ENCODE measurements around the gene HNRNPCL4.
"Not testable (repeated sequence)": the region's sequence is repeated elsewhere in the genome, so short reads cannot be mapped to it uniquely, and the experiment has no call there.

HNRNPCL4 gene

DNA sequence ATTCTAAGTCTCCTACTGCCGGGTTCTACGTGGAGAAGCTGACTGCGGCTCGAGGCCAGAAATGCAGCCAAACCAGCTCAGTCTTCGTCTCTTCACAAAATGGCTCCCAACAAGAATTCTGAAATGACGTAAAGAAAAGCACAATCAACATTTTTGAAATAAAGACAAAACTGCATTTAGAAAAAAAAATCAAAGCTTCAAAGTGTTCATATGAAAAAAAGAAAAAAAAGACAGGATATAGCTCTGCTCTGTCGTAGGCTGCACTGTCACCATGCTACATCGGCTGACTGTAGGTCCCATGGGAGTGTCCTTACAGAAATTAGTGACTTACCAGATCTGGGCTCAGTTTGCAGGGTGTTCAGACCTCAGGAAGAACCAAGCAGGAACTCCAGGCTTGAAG is at the start of gene HNRNPCL4:
Gene HNRNPCL4, minus strand, starts transcription at position 101 of the 400 bp plus-strand sequence. CDS start 164 bp downstream, outside the sequence.
- DNase-seq: not testable (repeated sequence)

GRCh38 chr1:13208712-13209111 is 43.3 kb upstream of the HNRNPCL4 start:
- not testable (repeated sequence) for DNase-seq

- DNase-seq: not testable (repeated sequence)
These were observed 35.9 kb upstream of the HNRNPCL4 start, which contains the start of gene PRAMEF13 for GRCh38 chr1:13201309-13201708. Gene PRAMEF13, minus strand, starts transcription at chr1:13201409. Its CDS starts 1,820 bp downstream, at chr1:13199589.

- DNase-seq: not testable (repeated sequence)
These were observed 6.1 kb upstream of the HNRNPCL4 start, which contains the start of gene PRAMEF9 for GRCh38 chr1:13171548-13171947. Gene PRAMEF9, plus strand, starts transcription at chr1:13171848. Its CDS starts 3,433 bp downstream, at chr1:13175281.

- not testable (repeated sequence) for DNase-seq
These were observed 9.5 kb downstream of the HNRNPCL4 start, which contains the start of gene PRAMEF26 for GRCh38 chr1:13155909-13156308. Gene PRAMEF26, minus strand, starts transcription at chr1:13156009. Its CDS starts 2,914 bp downstream, at chr1:13153095.

DNA sequence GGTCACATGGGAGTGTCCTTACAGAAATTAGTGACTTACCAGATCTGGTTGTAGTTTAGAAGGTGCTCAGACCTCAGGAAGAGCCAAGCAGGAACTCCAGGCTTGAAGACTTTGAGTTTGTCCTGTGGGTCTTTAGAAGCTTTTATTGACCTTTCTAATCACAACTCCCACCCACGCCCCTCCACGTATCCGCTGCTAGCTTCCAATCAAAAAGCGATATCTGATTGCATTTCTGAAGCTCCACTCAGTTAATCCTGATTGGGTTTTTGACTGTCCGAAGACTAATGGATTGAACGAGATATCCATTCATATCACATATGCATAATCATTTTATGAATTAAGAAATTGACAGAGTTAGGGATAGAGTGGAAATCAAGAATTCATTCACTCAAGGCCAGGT is 48.7 kb downstream of the HNRNPCL4 start, which contains the start of gene HNRNPCL2:
Gene HNRNPCL2, minus strand, starts transcription at position 101 of the 400 bp plus-strand sequence. CDS start 454 bp downstream, outside the sequence.
- not testable (repeated sequence) for DNase-seq

All from DMS79 treated with DMSO at 0.1 percent for 48 hours (cell line).